ENCODE data around the gene FAM149B1.

The FAM149B1 gene

DNA sequence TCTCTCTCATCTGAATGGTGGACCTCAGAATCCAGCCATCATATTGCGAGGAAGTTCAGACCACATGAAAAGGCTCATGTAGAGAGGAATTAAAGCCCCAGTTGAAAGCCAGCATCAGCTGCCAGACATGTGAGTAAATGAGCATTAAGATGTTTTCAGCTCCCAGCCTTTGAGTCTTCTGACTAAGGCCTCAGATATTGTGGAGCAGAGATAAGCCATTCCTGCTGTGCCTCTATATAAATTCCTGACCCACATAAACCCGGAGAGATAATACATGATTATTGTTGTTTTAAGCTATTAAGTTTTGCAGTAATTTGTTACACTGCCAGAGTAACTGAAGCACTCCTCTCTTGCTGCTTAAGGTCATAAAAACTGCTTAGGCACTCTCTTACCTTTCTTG, 14.6 kb downstream of the FAM149B1 start:
- TF ChIP-seq, protein P1, sequence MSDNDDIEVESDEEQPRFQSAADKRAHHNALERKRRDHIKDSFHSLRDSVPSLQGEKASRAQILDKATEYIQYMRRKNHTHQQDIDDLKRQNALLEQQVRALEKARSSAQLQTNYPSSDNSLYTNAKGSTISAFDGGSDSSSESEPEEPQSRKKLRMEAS (IDR thresholded peaks at IDR 0.05; ENCODE audit: low read depth, low read length), result no peak
- TF ChIP-seq, protein P2, sequence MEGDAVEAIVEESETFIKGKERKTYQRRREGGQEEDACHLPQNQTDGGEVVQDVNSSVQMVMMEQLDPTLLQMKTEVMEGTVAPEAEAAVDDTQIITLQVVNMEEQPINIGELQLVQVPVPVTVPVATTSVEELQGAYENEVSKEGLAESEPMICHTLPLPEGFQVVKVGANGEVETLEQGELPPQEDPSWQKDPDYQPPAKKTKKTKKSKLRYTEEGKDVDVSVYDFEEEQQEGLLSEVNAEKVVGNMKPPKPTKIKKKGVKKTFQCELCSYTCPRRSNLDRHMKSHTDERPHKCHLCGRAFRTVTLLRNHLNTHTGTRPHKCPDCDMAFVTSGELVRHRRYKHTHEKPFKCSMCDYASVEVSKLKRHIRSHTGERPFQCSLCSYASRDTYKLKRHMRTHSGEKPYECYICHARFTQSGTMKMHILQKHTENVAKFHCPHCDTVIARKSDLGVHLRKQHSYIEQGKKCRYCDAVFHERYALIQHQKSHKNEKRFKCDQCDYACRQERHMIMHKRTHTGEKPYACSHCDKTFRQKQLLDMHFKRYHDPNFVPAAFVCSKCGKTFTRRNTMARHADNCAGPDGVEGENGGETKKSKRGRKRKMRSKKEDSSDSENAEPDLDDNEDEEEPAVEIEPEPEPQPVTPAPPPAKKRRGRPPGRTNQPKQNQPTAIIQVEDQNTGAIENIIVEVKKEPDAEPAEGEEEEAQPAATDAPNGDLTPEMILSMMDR (IDR thresholded peaks at IDR 0.05; ENCODE audit: low read depth, low read length), result no peak
- H3K4me3 ChIP-seq (ENCODE audit: low read depth, low read length), result no peak overlapping the region
- no peak for DNase-seq (ENCODE audit: low read depth)

DNA sequence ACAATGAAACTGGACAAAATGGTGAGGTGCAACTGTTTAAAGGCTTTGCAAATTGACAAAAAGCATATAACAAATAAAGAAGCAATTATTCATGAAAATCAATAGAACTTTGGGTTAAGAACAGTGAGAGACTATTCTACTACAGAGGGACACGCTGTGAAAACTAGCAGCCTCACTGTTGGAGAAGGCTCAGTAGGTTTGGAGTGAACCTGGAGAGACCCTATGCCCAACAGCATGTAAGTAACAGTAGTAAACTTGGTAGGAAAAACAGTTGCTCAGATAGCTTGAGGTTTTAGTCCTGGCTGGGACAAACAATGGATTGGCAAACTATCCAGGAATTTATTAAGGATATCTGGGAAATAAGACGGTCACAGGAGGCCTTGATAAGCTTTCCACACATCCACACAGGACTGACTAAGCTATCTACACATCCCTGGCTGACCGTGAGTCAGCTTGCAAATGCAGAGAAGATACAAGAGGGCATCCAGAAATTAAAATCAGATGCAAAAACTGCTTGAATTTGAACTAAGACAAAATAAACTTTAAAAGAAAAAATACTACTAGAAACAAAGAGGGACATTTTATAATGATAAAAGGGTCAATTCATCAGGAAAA, 15.9 kb downstream of the FAM149B1 start:
- no peak overlapping the region for H3K4me3 ChIP-seq (ENCODE audit: low read depth, low read length)
- TF ChIP-seq MYC (IDR thresholded peaks at IDR 0.05; ENCODE audit: low read depth, low read length) (no peak), POLR2A (IDR thresholded peaks at IDR 0.05; ENCODE audit: extremely low read depth, insufficient read length) (no peak)
- TF ChIP-seq, protein P1 (IDR thresholded peaks at IDR 0.05; ENCODE audit: low read depth, low read length), result no peak
- TF ChIP-seq, protein P2 (IDR thresholded peaks at IDR 0.05; ENCODE audit: low read depth, low read length), result no peak
- no peak for DNase-seq (ENCODE audit: low read depth)

DNA sequence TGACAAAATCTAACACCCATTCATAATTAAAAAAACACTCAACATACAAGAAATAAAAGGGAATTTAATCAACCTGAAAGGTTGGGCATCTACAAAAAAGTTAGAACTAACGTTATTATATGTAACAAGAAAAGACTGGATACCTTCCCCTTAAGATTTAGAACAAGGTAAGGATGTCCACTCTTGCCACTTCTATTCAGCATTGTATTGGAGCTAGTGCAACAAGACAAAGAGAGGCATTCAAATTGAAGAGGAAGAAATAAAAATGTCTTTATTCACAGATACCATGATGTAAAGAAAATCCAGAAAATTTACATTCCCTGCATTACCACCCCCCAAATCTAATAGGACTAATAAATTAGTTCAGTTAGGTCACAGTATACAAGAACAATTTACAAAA, 18.3 kb downstream of the FAM149B1 start:
- H3K4me3 ChIP-seq (ENCODE audit: low read depth, low read length), result no peak overlapping the region
- TF ChIP-seq POLR2A (IDR thresholded peaks at IDR 0.05; ENCODE audit: extremely low read depth, insufficient read length) (no peak), MYC (IDR thresholded peaks at IDR 0.05; ENCODE audit: low read depth, low read length) (no peak)
- TF ChIP-seq, protein P1 (IDR thresholded peaks at IDR 0.05; ENCODE audit: low read depth, low read length), result no peak
- TF ChIP-seq, protein P2 (IDR thresholded peaks at IDR 0.05; ENCODE audit: low read depth, low read length), result no peak
- DNase-seq (ENCODE audit: low read depth), result no peak

DNA sequence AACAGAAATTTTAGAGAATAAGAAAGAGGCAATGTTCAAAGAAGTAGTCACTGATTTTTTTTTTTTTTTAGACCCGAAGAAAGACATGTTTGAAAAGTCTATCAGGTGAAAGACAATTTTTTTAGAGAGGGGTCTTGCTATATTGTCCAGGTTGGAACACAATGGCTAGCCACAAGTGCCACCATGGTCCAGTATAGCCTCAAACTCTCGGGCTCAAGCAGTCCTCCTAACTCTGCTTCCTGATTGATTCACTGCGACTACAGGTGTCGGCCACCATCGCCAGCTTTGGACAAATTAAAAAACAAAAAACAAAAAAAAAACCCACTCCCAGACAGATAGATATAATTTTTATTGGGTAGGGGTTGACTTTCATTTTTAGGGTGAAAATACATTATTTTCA, 22.3 kb downstream of the FAM149B1 start:
- TF ChIP-seq, protein P1 (IDR thresholded peaks at IDR 0.05; ENCODE audit: low read depth, low read length), result no peak
- TF ChIP-seq POLR2A (IDR thresholded peaks at IDR 0.05; ENCODE audit: extremely low read depth, insufficient read length) (no peak), MYC (IDR thresholded peaks at IDR 0.05; ENCODE audit: low read depth, low read length) (no peak)
- TF ChIP-seq, protein P2 (IDR thresholded peaks at IDR 0.05; ENCODE audit: low read depth, low read length), result no peak
- no peak for DNase-seq (ENCODE audit: low read depth)
- no peak overlapping the region for H3K4me3 ChIP-seq (ENCODE audit: low read depth, low read length)

DNA sequence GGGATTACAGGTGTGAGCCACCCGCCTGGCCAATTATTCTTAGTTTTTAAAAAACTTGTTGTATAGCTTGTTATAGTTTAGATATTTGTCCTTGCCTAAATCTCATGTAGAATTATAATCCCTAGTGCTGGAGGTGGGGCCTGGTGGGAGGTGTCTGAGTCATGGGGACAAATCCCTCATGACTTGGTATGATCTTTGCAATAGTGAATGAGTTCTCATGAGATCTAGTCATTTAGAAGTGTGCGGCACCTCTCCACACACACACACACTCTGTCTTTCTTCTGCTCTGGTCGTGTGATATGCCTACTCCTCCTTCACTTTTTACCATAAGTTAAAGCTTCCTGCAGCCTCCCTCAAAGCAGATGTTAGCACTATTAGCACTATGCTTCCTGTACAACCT, 37.2 kb downstream of the FAM149B1 start:
- no peak for DNase-seq (ENCODE audit: low read depth)
- no peak overlapping the region for H3K4me3 ChIP-seq (ENCODE audit: low read depth, low read length)
- TF ChIP-seq, protein P1 (IDR thresholded peaks at IDR 0.05; ENCODE audit: low read depth, low read length), result no peak
- no peak for TF ChIP-seq MYC (IDR thresholded peaks at IDR 0.05; ENCODE audit: low read depth, low read length)
- no peak for TF ChIP-seq POLR2A (IDR thresholded peaks at IDR 0.05; ENCODE audit: extremely low read depth, insufficient read length)
- TF ChIP-seq, protein P2 (IDR thresholded peaks at IDR 0.05; ENCODE audit: low read depth, low read length), result no peak

Data from NB4 (cell line).